T follicular helper cell (primary cell): ENCODE results near the gene COX7A1.
"Not testable (repeated sequence)": the region's sequence is repeated elsewhere in the genome, so short reads cannot be mapped to it uniquely, and the experiment has no call there.

Source experiments
- DNase-seq: peaks from one replicate; pipeline ENCODE4 v3.0.0-alpha.2; 2020; ENCODE audit warnings: low read depth

Gene COX7A1

GRCh38 chr19:36141039-36141927 is 11.0 kb downstream of the COX7A1 start:
- DNase-seq, result peak; percentile 87

- no peak for DNase-seq
Measured at GRCh38 chr19:36140304-36141038, 11.8 kb downstream of the COX7A1 start.

GRCh38 chr19:36139473-36140303 is 12.6 kb downstream of the COX7A1 start, which contains the start of gene CAPNS1:
Gene CAPNS1 (plus strand): TSS chr19:36140066. CDS start chr19:36141012, 946 bp downstream.
- peak; percentile 81 for DNase-seq

DNA sequence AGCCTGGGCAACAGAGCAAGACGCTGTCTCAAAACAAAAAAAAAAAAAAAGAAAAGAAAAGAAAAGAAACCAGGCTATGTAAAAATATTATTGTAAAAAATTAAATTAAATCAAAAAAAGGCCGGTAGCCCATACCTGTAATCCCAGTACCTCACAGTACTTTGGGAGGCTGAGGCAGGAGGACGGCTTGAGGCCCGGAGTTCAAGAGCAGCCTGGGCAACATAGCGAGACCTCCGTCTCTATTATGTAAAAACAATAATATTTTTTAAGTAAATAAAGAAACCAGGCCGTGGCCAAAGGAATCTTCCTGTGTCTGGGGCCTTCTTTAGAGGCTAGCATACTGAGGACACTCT is 13.2 kb downstream of the COX7A1 start:
- DNase-seq, result no peak

DNA sequence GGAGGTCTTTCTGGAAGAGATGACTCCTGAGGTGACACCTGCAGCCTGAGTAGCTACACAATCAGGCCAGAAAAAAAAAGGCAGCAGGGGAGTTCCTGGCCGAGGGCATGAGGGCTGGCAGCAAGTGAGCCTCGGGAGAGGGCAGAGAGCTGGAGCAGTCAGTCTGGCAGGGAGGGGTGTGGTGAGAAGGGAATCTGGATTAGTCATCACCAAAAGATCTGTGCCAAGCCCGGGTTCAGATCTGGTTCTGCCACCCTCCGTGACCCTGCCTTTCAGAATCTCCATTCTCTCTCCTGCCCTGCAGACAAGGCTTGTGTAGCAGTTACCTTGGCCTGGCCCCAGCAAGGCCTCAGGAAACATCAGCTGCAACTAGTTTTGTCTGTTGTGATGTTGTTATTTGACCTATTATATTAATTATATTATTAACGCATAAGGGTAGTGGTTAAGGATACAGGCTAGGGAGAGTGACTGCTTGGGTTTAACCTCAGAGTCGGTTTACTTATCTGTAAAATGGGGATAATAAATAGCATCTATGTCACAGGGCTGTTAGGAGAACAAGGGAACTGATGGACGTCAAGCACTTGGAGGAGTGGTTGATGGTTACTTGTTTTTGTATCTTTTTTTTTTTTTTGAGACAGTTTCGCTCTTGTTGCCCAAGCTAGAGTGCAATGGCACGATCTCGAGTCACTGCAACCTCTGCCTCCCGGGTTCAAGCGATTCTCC is 15.1 kb downstream of the COX7A1 start:
- no peak for DNase-seq

DNA sequence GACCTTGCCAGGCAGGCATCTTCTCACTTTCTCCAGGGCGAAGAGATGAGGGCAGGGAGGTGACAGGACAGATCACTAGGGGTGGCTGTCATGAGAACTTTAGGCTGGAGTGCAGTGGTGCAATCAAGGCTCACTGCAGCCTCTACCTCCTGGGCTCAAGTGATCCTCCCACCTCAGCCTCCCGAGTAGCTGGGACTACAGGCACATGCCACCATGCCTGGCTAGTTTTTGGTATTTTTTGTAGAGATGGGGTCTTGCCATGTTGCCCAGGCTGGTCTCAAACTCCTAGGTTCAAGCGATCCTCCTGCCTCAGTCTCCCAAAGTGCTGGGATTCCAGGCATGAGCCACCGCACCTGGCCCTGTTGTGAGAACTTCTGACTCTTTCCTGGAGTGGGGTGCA is 17.4 kb downstream of the COX7A1 start:
- DNase-seq, result not testable (repeated sequence)

- not testable (repeated sequence) for DNase-seq
Measured at GRCh38 chr19:36131221-36131620, 21.0 kb downstream of the COX7A1 start.

GRCh38 chr19:36128392-36128736 is 23.9 kb downstream of the COX7A1 start:
- DNase-seq, result no peak

DNA sequence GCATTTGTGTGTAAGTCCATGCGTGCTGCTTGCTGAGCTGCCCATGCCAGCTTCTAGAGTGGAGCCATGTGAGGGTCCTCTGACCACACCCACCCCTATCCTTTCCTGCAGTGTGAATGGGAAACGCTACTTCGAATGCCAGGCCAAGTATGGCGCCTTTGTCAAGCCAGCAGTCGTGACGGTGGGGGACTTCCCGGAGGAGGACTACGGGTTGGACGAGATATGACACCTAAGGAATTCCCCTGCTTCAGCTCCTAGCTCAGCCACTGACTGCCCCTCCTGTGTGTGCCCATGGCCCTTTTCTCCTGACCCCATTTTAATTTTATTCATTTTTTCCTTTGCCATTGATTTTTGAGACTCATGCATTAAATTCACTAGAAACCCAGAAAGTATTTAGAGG is 26.7 kb downstream of the COX7A1 start:
- no peak for DNase-seq

GRCh38 chr19:36121486-36122124 is 30.6 kb downstream of the COX7A1 start:
- no peak for DNase-seq

DNA sequence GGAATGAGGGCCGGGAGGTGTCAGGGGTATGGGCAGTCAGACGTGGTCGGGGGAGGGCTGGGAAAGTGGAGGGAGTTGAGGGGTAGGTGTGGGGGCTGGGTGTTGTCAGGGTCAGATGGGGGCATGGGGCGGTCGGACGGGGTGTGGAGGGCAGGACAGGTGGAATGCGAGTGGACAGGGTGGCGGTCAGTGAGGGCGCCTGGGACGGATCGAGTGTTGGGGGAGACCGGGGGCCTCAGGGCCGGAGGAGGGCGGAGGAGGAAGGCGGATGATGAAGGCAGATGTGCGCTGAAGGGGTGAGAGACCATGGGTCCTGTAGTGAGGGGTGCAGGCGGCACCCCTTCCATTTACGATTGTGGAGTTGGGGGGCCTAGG is 31.3 kb downstream of the COX7A1 start:
- no peak for DNase-seq

DNA sequence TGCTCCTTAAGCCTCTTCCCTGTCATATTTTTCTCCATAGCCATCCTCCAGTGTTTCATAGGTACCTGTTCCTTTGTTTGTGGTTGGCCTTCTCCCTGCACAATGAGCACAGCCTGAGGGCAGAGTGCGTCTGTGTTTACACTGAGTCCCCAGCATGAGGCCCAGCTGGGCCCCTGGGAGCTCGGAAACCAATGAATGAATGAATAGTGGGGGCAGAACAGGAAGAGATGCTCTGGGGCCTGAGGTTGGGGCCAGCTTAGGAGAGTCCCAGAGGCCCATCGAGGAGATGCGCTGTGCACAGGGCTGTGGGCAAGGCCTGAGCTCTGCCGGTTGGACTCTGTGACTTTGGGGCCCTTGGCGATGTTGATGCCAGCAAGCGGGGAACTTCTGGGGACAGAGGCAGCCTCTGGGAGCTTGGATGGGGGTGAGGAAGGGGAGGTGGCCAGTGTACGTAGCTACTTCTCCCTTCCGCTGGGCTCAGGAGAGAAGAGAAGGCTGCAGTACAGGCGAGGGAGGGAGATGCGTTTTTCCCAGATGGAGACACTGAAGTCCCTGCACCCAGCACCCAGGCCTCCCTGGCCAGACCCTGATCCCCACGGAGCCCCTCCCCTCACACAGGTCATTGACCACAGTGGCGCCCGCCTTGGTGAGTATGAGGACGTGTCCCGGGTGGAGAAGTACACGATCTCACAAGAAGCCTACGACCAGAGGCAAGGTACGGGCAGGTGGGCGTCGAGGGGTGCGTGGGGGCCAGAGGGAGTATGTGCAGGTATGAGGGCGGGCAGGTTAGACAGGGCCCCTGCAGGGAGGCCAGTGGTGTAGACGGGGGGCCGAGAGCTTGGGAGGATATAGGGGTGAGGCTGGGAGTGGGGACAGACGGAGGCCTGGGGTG is 31.9 kb downstream of the COX7A1 start:
- no peak for DNase-seq

DNA sequence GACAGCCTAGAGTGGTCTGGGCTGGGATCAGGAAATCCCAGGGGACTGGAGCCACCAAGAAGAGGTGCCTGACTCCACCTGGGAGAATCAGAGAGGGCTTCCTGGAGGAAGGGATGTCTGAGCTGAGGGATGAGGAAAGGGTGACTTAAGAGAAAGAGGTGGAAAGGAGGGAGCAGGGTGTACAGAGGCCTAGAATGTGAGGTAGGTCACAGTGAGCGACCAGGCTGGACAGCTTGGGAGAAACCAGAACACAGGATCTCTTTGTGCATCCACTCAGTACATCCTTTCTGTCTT is 36.0 kb downstream of the COX7A1 start:
- no peak for DNase-seq

GRCh38 chr19:36115453-36116343 is 36.5 kb downstream of the COX7A1 start, which contains the start of gene TBCB:
Gene TBCB (plus strand): TSS chr19:36115468. CDS start chr19:36115561, 93 bp downstream.
- DNase-seq, result peak; percentile 85

DNA sequence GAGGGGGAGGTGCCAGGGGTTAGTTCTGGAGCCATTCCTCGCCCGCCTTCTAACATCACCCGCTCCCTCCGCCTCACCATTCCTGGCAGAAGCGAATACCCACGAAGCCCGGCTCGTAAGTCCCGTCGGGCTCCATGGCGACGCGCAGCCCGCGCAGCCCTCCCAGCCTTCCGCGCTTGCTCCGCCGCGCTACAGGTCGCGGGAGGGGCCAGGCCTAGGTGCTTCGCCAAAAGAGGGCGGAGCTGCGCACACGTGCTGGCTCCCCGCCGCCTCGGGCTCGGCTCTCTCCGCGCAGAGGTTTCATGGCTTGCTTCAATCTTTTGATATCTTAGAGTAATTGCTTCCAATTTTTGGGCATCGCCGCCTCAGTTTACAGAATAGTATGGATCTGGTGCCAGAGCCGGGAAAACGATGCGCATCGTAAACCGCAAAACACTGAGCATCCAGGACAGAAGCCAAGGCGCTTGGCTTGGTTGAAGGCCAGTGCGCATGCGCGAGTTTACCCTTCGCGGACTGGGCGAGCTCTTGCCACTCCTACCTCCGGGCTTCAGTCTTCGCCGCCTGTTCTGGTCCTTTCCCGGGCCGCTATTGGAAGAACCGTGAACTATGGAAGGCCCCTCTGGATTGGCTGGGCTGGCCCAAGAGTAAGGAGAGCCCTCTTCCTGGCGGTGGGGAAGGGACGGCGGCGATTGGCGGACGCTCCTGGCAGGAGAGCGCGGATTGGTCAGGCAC is 37.4 kb downstream of the COX7A1 start, which contains the start of gene POLR2I:
TSS of gene POLR2I (minus strand) at position 155 of the 732 bp plus-strand sequence. CDS start at position 136, 19 bp downstream.
- DNase-seq, result peak; percentile 99

DNA sequence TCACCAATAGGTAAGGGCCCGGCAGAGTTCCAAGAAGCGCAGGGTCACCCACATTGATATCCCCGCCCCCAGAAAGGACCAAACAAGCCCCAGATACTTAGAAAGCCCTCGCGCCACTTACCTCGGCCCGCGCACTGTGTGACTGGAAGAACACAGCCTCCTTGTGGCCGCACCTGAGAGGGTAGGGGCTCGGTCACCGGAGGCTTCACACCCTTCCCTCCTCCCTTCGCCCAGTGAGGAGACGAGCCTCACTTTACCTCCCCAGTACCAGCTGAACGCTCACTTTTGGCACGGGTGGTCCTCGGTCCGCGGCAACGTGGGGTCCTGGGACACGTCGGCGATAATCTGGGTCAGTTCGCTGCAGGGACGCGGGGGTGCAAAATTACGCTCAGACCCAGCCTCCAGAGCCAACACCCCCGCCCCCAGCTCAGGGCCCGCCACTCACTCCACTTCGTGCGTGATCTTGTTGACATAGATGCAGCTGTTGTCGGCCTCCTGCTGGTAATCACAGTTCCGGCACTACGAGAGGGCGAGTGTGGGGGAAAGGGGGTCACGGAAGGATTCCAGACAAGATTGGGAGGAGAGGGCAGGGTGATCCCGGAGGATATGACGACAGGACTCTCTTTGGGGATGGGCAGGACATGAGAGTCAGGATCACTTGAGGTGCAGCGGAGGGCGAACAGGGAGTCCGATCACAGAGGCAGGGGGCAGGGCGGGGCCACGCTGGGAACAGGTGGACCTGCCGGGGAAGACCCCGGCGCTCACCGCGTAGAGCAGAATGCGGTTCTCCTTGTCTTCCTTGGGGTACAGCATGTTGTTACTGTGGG is 38.1 kb downstream of the COX7A1 start:
- no peak for DNase-seq

DNA sequence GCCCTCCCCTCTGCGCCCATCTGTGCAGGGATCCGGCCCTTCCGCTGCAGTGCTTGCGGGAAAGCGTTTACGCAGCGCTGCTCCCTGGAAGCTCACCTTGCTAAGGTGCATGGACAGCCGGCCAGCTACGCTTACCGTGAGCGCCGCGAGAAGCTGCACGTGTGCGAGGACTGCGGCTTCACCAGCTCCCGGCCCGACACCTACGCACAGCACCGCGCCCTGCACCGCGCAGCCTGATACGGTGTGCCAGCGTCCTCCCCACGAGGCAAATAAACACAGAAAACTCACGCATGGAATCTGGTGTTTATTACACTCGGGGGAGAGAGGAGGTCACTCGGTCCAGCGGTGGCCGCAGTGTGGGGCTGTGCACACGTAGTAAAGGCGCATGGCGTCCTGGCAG is 38.8 kb downstream of the COX7A1 start:
- no peak for DNase-seq
